DMS153 treated with DMSO at 0.1 percent for 48 hours (cell line): ENCODE results near the gene LRRIQ4.
A peak's percentile ranks its signal among the peaks of the same experiment; 100 is the strongest.

ENCODE experiments used
- DNase-seq: peaks from one replicate; lab custom pipeline; 2025; ENCODE audit not compliant: unreplicated experiment; lab: John Stamatoyannopoulos, UW

Gene LRRIQ4

DNA sequence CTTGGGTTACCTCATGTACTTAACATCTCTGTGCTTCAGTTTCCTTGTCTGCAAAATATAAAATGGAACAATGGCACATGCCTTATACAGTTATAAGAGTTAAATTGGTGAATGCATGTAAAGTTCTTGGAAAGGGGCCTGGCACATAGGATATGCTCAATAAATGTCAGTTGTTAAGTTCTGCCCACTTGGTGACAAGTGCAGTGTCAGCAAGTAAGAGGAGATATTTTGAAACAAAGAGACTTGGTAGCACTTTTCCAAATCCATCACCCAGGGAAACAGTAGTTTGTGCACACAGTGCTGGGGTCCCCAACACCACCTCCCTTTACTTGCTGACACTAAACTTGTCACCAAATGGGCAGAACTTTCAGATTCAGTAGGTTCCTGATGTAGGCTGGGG is 37.9 kb downstream of the LRRIQ4 start:
- no peak for DNase-seq

DNA sequence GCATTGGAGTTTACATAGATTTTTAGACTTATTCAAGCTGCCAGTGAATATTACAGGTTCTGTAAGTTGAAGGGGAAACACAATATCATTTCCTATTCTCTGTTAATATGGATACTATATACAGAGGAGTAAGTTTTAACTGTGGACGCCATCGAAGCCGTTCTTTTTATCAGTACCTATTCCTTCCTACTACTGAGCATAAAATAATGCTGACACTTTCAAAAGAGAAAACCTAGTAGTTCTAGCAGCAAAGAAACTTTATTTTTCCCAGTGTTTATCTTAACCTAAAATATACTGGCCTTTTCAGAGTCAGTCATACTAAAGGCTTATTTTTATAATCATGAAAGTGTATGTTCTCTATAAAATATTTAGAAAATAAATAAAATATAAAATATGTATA is 42.8 kb downstream of the LRRIQ4 start:
- DNase-seq, result no peak

GRCh38 chr3:169857811-169858210 is 45.1 kb downstream of the LRRIQ4 start:
- DNase-seq, result no peak

DNA sequence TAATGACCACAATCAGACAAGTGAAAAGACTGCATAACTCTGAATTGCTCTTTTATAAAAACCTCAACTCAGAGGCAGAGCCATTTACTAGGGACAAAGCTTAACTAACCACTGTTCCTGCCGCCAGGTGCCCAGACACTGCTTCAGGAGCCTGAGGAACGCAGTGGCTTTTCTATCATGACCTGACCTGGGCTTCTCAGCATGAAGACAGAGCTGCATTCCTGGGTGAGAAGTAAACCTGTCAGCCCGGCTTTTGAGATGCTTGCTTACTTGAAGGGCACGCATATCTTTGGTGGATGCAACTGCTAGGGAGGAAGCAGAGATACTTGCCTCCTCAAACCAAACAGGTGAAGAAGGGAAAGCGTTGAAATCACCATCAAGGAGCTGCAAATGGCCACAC is 49.2 kb downstream of the LRRIQ4 start:
- no peak for DNase-seq

GRCh38 chr3:169863458-169863899 is 50.8 kb downstream of the LRRIQ4 start:
- DNase-seq, result peak; percentile 57

- no peak for DNase-seq
Observed at GRCh38 chr3:169864270-169864669, 51.6 kb downstream of the LRRIQ4 start.

DNA sequence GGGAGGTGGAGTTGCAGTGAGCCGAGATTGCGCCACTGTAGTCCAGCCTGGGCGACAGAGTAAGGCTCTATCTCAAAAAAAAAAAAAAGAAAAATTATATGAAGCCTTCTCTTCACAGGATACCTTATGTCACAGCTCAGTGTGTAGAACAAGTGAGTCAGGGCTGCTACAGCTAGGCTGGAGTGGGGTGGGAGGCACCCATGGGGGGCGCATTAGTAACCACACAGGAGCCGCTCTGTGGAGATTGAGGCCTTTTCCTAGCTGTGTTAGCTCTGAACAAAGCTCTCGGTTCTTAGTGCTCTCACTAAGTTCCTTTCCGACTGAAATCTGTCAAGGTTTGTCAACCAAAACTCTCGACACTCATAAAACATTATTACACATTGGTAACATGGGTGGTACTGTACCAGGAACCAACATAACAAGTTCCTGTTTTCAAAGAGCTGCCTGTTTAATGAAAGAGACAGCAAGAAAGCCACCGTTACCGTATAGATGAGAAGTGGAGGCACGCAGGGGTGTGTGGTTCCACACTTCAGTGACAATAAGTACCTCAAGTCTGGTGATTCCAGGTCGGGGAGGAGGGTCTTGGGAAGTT is 52.6 kb downstream of the LRRIQ4 start:
- no peak for DNase-seq

- DNase-seq, result no peak
Observed at GRCh38 chr3:169867584-169868210, 55.0 kb downstream of the LRRIQ4 start.

DNA sequence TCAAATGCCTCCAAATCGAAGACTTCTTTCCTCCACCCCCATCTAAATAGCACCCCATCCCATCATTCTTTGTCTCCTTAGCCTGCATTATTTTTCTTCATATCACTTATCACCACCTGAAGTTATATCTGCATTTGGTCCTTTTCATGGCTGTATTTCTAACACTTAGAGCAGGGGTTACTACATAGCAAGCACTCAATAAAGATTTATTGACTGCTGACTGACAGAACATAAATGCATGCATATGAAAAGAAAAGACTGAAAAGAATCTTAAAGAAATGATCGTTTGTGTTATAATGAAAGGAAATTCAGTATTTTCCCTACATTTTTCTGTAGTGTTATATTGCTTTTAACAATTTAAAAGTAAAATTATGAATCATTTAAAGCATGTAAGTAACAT is 55.7 kb downstream of the LRRIQ4 start:
- DNase-seq, result no peak

GRCh38 chr3:169869484-169870220 is 57.0 kb downstream of the LRRIQ4 start, which contains the start of gene LRRC31:
LRRC31 (minus strand) TSS chr3:169869935; CDS start chr3:169869807, 128 bp downstream.
- DNase-seq, result no peak

DNA sequence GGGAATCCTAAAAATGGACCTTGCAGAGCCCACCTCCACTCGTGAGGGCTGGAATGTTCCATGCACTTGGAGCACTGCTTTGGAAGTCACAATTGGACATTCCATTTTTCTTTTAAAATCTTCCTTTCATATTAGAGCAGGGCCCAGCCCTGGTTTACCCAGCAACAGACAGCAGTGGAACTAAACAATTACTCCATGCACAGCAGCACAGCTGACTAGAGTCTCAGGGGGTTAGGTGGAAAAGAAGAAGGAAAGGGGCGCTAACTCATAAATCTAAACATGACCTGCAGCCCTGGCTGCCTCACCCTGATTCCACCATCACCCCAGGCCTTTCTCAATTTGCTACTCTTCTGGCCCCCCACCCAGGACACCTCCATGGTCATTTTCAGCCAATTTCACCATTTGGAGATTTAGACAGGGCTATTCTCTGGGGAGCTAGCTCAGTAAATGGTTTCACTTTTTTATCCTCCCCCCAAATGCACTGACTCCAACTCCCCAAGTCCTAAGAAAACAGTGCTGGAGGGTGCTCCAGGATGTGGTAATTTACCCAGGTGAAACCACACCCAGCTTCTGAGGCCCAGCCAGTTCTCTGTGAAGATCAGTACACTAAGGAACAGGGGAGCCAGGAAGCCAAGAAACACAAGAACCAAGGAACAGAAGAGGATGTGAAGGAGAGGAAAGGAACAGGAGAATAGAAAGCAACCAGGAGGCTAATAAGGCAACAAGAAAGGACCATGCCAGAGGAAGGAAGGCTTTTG is 58.6 kb downstream of the LRRIQ4 start:
- DNase-seq, result no peak

- no peak for DNase-seq
Observed at GRCh38 chr3:169879013-169879557, 66.4 kb downstream of the LRRIQ4 start.

DNA sequence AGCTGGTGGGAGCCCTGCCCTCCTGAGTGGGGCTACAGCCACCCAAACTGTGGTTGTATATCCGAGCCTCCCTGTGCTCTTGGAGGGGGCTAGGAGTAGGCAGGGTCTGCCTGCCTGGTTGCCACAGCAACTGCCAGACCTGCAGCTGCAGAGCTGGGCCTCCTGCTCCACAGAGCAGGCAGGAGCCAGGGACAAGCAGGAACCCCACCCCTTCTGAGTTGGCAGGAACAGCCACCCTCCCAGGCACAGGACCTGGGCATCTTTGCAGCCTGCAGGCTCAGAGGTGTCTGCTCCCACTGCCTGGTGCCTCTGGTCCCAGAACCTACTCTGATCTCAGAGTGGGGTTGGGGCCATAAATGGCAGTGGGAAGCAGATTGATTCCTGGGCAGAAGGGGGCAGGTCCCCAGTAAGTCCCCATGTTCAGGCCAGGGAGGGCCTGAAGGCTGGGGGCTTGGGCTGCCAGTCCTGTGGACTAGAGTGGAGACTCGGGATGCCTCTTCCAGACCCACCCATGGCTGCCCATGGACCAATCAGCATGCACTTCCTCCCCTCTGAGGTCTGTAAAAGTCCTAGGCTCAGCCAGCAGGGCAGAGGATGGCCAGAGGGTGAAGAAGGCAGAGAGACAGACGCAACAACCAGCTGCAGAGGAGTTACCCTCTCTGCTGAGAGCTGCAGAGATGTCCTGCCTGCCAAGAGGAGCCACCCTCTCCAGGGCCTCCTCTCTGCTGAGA is 67.3 kb downstream of the LRRIQ4 start:
- no peak for DNase-seq

DNA sequence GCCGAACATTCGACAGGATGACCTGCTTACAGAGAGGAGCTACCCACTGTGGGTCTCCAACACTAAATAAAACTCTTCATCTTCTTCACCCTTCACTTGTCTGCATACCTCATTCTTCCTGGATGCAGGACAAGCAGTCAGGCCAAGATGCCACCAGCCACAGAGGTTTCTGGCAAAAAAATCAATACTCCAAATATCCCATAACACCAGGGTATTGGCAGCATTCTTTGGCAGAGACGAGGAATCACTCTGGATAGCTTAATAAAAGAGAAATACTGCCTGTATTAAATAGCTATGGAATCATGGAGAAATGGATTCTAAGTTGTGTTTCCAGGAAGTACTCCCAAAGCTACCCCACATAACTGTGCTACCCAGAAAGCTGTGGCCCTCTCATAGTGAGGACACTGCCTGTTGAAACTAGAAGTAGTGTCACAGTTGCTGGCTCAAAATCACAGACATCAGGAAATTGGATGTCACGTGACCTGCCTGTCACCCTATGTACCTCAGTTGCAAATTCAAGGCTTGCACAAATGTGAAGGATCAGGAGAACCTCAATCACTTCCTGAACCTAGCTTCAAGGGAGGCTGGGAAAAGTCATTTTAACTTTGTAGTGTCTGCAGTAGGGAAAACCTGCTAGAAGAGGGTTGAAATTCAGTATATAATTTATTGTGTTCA is 68.0 kb downstream of the LRRIQ4 start:
- no peak for DNase-seq

GRCh38 chr3:169886671-169887070 is 74.0 kb downstream of the LRRIQ4 start:
- DNase-seq, result no peak
